HG03521 (cell line): ENCODE data around the gene TFIP11.

Experiments
- ATAC-seq: cut with Tn5 transposase; IDR thresholded peaks from one replicate; pipeline ENCODE4 v1.9.1; 2021; ENCODE audit warnings: mild to moderate bottlenecking, moderate library complexity; ENCODE audit not compliant: unreplicated experiment

The TFIP11 gene

GRCh38 chr22:26479792-26480610 lies 32.3 kb downstream of the TFIP11 start:
- no peak for ATAC-seq

GRCh38 chr22:26479043-26479791 lies 33.1 kb downstream of the TFIP11 start:
- no peak for ATAC-seq

- no peak for ATAC-seq
Measured at GRCh38 chr22:26477341-26477731, 34.9 kb downstream of the TFIP11 start.

GRCh38 chr22:26476705-26477340 lies 35.5 kb downstream of the TFIP11 start:
- ATAC-seq: no peak

GRCh38 chr22:26474682-26475081 lies 37.6 kb downstream of the TFIP11 start:
- ATAC-seq: no peak

GRCh38 chr22:26471522-26471921 lies 40.8 kb downstream of the TFIP11 start:
- ATAC-seq: no peak

- ATAC-seq: no peak
Measured at GRCh38 chr22:26470807-26471206, 41.5 kb downstream of the TFIP11 start.

GRCh38 chr22:26466196-26466595 lies 46.1 kb downstream of the TFIP11 start:
- no peak for ATAC-seq

- no peak for ATAC-seq
Measured at GRCh38 chr22:26464312-26464711, 48.0 kb downstream of the TFIP11 start.

GRCh38 chr22:26463688-26464087 lies 48.6 kb downstream of the TFIP11 start:
- ATAC-seq: no peak

- ATAC-seq: no peak
Measured at GRCh38 chr22:26463101-26463661, 49.1 kb downstream of the TFIP11 start.

GRCh38 chr22:26462641-26463040 lies 49.6 kb downstream of the TFIP11 start:
- ATAC-seq: no peak

- ATAC-seq: no peak
Measured at GRCh38 chr22:26462051-26462450, 50.2 kb downstream of the TFIP11 start.

- ATAC-seq: no peak
Measured at GRCh38 chr22:26461188-26461810, 51.0 kb downstream of the TFIP11 start.

- no peak for ATAC-seq
Measured at GRCh38 chr22:26460202-26460601, 52.1 kb downstream of the TFIP11 start.

- ATAC-seq: no peak
Measured at GRCh38 chr22:26457661-26458272, 54.5 kb downstream of the TFIP11 start.

GRCh38 chr22:26453812-26454500 lies 58.3 kb downstream of the TFIP11 start:
- ATAC-seq: no peak

GRCh38 chr22:26453216-26453615 lies 59.1 kb downstream of the TFIP11 start:
- no peak for ATAC-seq

- no peak for ATAC-seq
Measured at GRCh38 chr22:26452236-26453016, 59.8 kb downstream of the TFIP11 start.
